Loucy (cell line): ENCODE measurements around the gene IGFLR1.

ENCODE experiments used
- H2AFZ ChIP-seq: fragments of 200-600 bp; sonication (generic); 2 replicates; pipeline ENCODE4 v1.6.0; 2016; ENCODE audit warnings: antibody characterized with exemption, mild to moderate bottlenecking, low read length, moderate library complexity
- H3F3A ChIP-seq: fragments of 200-600 bp; 2 replicates; pipeline ENCODE4 v1.6.0; 2016; ENCODE audit warnings: antibody characterized with exemption, low read depth, mild to moderate bottlenecking
- H3K27me3 ChIP-seq: fragments of 200-600 bp; sonication (generic); 2 replicates; pipeline ENCODE4 v1.6.1; 2014; ENCODE audit warnings: low read length, mild to moderate bottlenecking; ENCODE audit not compliant: insufficient read depth, poor library complexity, severe bottlenecking
- H3K36me3 ChIP-seq: fragments of 200-600 bp; sonication (generic); 2 replicates; pipeline ENCODE4 v1.6.1; 2016; ENCODE audit warnings: low read length; ENCODE audit not compliant: insufficient read depth
- H3K4me1 ChIP-seq: fragments of 200-600 bp; sonication (generic); 2 replicates; pipeline ENCODE4 v1.5.1; 2014; ENCODE audit warnings: low read length, mild to moderate bottlenecking; ENCODE audit not compliant: insufficient read depth, poor library complexity, severe bottlenecking
- H3K4me2 ChIP-seq: fragments of 200-600 bp; sonication (generic); 2 replicates; pipeline ENCODE4 v1.6.0; 2014; ENCODE audit warnings: antibody characterized with exemption, low read length, low read depth, mild to moderate bottlenecking; ENCODE audit not compliant: poor library complexity, severe bottlenecking
- H3K4me3 ChIP-seq: fragments of 200-600 bp; sonication (generic); 2 replicates; pipeline ENCODE4 v1.5.1; 2014; ENCODE audit warnings: low read length, mild to moderate bottlenecking, mixed read lengths; ENCODE audit not compliant: poor library complexity, severe bottlenecking
- H3K79me2 ChIP-seq: fragments of 200-600 bp; sonication (generic); 2 replicates; pipeline ENCODE4 v1.6.1; 2014; ENCODE audit warnings: low read length; ENCODE audit not compliant: insufficient read depth
- H3K9ac ChIP-seq: fragments of 200-600 bp; sonication (generic); 2 replicates; pipeline ENCODE4 v1.6.0; 2014; ENCODE audit warnings: mild to moderate bottlenecking, low read depth, low read length, moderate library complexity; ENCODE audit not compliant: poor library complexity, severe bottlenecking
- H3K9me2 ChIP-seq: fragments of 200-600 bp; sonication (generic); replicated peaks from 2 replicates; pipeline ENCODE4 v1.6.1; 2016; ENCODE audit warnings: low read depth, low read length, mixed read lengths
- H3K9me3 ChIP-seq: fragments of 200-600 bp; sonication (generic); 2 replicates; pipeline ENCODE4 v1.6.1; 2014; ENCODE audit warnings: mild to moderate bottlenecking, antibody characterized with exemption, low read length, low read depth; ENCODE audit not compliant: insufficient read depth
- H4K20me1 ChIP-seq: fragments of 200-600 bp; sonication (generic); 2 replicates; pipeline ENCODE4 v1.6.0; 2014; ENCODE audit warnings: antibody characterized with exemption, low read length, mild to moderate bottlenecking; ENCODE audit not compliant: insufficient read depth, poor library complexity, severe bottlenecking
- CTCF ChIP-seq: fragments of 200-600 bp; sonication (generic); conservative IDR thresholded peaks from 2 replicates; pipeline ENCODE4 v1.5.1; 2014; ENCODE audit warnings: mild to moderate bottlenecking, antibody characterized with exemption, low read length
- EZH2phosphoT487 ChIP-seq: fragments of 200-600 bp; IDR thresholded peaks from 2 replicates; pipeline ENCODE4 v1.6.1; 2018; ENCODE audit warnings: antibody characterized with exemption, mild to moderate bottlenecking, moderate library complexity, borderline replicate concordance

The IGFLR1 gene

GRCh38 chr19:35784503-35785338 is 42.5 kb upstream of the IGFLR1 start:
- Histone ChIP-seq H4K20me1 (peaks cover 3% of the 10 kb centered on the region), H3K4me2 (no peak overlapping the region), H3K27me3 (no peaks in the 10 kb centered on the region), H3K36me3 (peaks cover 20% of the 10 kb centered on the region; the same call in 1 of the 2 replicates), H2AFZ (no peak overlapping the region), H3K79me2 (0 out of 2 replicates have a peak, but pooled peaks cover 2% of the 10 kb centered on the region), H3F3A (no peaks in the 10 kb centered on the region), H3K4me1 (no peaks in the 10 kb centered on the region), H3K9me2 (no peaks in the 10 kb centered on the region), H3K9me3 (no peaks in the 10 kb centered on the region), H3K9ac (no peak overlapping the region), H3K4me3 (no peak overlapping the region)
- no peak for TF ChIP-seq CTCF
- TF ChIP-seq EZH2phosphoT487 = no peak

GRCh38 chr19:35783469-35784434 is 41.5 kb upstream of the IGFLR1 start:
- no peak overlapping the region for H3K4me3 ChIP-seq
- no peaks in the 10 kb centered on the region for H3K27me3 ChIP-seq
- TF ChIP-seq CTCF = no peak
- TF ChIP-seq EZH2phosphoT487 = no peak
- no peak overlapping the region for H2AFZ ChIP-seq
- peaks cover 8% of the 10 kb centered on the region; the same call in 1 of the 2 replicates for H3K79me2 ChIP-seq
- no peak overlapping the region for H3K4me2 ChIP-seq
- H3F3A ChIP-seq = no peaks in the 10 kb centered on the region
- H3K4me1 ChIP-seq = no peaks in the 10 kb centered on the region
- H3K9ac ChIP-seq = no peak overlapping the region
- H3K9me2 ChIP-seq = no peaks in the 10 kb centered on the region
- H3K9me3 ChIP-seq = no peaks in the 10 kb centered on the region
- peaks cover 3% of the 10 kb centered on the region for H4K20me1 ChIP-seq
- peaks cover 22% of the 10 kb centered on the region; the same call in 1 of the 2 replicates for H3K36me3 ChIP-seq

- Histone ChIP-seq H3K4me3 (no peak overlapping the region), H4K20me1 (no peaks in the 10 kb centered on the region), H3K36me3 (peaks cover 22% of the 10 kb centered on the region; the same call in 1 of the 2 replicates)
Measured at GRCh38 chr19:35782589-35782988, 40.3 kb upstream of the IGFLR1 start.

More at GRCh38 chr19:35782589-35782988, 40.3 kb upstream of the IGFLR1 start:
- Histone ChIP-seq H3K79me2 (peaks cover 19% of the 10 kb centered on the region), H3F3A (no peaks in the 10 kb centered on the region), H3K9me2 (no peaks in the 10 kb centered on the region), H3K9ac (no peak overlapping the region), H3K9me3 (no peaks in the 10 kb centered on the region), H3K27me3 (no peaks in the 10 kb centered on the region), H3K4me2 (no peak overlapping the region), H3K4me1 (peaks cover 7% of the 10 kb centered on the region), H2AFZ (no peak overlapping the region)
- TF ChIP-seq CTCF (no peak), EZH2phosphoT487 (no peak)
